HepG2 (cell line): ENCODE measurements around the gene C7orf57. TPM values are rescaled to one million over a fixed set of nuclear protein-coding genes. Genes with fewer than 3 reads are reported as not detected.

ENCODE experiments used
- DMAP1 ChIP-seq: IDR thresholded peaks from 2 replicates; pipeline ENCODE4 v1.6.1; 2016
- FOXK2 ChIP-seq: fragments of 450-650 bp; IDR thresholded peaks from 2 replicates; pipeline ENCODE4 v1.6.1; 2016
- FOXO4 ChIP-seq: sonication (generic); formaldehyde crosslinking; conservative IDR thresholded peaks from 2 replicates; pipeline ENCODE4 v1.8.1; 2023; ENCODE audit warnings: missing genetic modification reagents
- GATAD1 ChIP-seq: IDR thresholded peaks from 2 replicates; pipeline ENCODE4 v1.6.1; 2016; ENCODE audit warnings: missing genetic modification reagents, missing compliant biosample characterization
- GATAD2A ChIP-seq: IDR thresholded peaks from 2 replicates; pipeline ENCODE4 v1.6.1; 2016
- HMG20B ChIP-seq: conservative IDR thresholded peaks from 2 replicates; pipeline ENCODE4 v1.6.1; 2016; ENCODE audit warnings: missing genetic modification reagents, missing compliant biosample characterization
- KMT2A ChIP-seq: sonication (generic); formaldehyde crosslinking; IDR thresholded peaks from 2 replicates; pipeline ENCODE4 v1.4.0; 2020; ENCODE audit warnings: missing genetic modification reagents
- PITX1 ChIP-seq: sonication (generic); formaldehyde crosslinking; IDR thresholded peaks from 2 replicates; pipeline ENCODE4 v1.5.1; 2020; ENCODE audit warnings: mild to moderate bottlenecking, missing genetic modification reagents
- RAD51 ChIP-seq: fragments of 450-650 bp; IDR thresholded peaks from 2 replicates; pipeline ENCODE4 v1.6.1; 2016; ENCODE audit warnings: borderline replicate concordance
- RORA ChIP-seq: sonication (generic); formaldehyde crosslinking; IDR thresholded peaks from 2 replicates; pipeline ENCODE4 v1.5.0; 2020; ENCODE audit warnings: mild to moderate bottlenecking, missing genetic modification reagents, moderate library complexity
- U2AF2 ChIP-seq: fragments of 200-400 bp; formaldehyde crosslinking; IDR thresholded peaks from 2 replicates; pipeline ENCODE4 v1.6.1; 2017; ENCODE audit warnings: low read depth, mild to moderate bottlenecking, low read length
- ZNF224 ChIP-seq: sonication (generic); formaldehyde crosslinking; IDR thresholded peaks from 2 replicates; pipeline ENCODE4 v1.5.0; 2020; ENCODE audit warnings: mild to moderate bottlenecking, missing genetic modification reagents
- ZNF367 ChIP-seq: sonication (generic); formaldehyde crosslinking; IDR thresholded peaks from 2 replicates; pipeline ENCODE4 v1.4.0; 2020; ENCODE audit warnings: missing genetic modification reagents, borderline replicate concordance
- ZNF598 ChIP-seq: sonication (generic); formaldehyde crosslinking; IDR thresholded peaks from 2 replicates; pipeline ENCODE4 v1.5.1; 2020; ENCODE audit warnings: mild to moderate bottlenecking, missing genetic modification reagents, borderline replicate concordance
- ZNF776 ChIP-seq: sonication (generic); formaldehyde crosslinking; IDR thresholded peaks from 2 replicates; pipeline ENCODE4 v1.4.0; 2020; ENCODE audit warnings: mild to moderate bottlenecking, missing genetic modification reagents
- polyA plus RNA-seq, 8 experiments: library from polyadenylated mRNA; depleted of rRNA in 3 of 8; stranded (reverse) in 7 of 8; unstranded in 1 of 8; fragments of >200 nt; fragmentation: Illumina TruSeq in 4 of 8; extraction: Trizol in 4 of 8; gene quantifications; 2 replicates each; pipeline versions ENCODE4 v1.2.1 to v1.2.3, GENCODE V29; 2011 to 2016; ENCODE audit warnings: low read depth in 4 of 8, missing spikeins in 1 of 8, mixed read lengths in 1 of 8; ENCODE audit not compliant: insufficient read depth in 1 of 8
- total RNA-seq, 5 experiments: library from RNA; depleted of rRNA; stranded (reverse); fragments of >200 nt; fragmentation: Illumina TruSeq; extraction: Trizol; gene quantifications; 2 replicates each; pipeline ENCODE4 v1.2.3, GENCODE V29; 2016; ENCODE audit warnings: low read depth in 1 of 5
- TF ChIP-seq, protein P1 (sequence below), 2 experiments: fragments of 450-650 bp in 1 of 2; sonication (generic) in 1 of 2; formaldehyde crosslinking in 1 of 2; IDR thresholded peaks; 2 replicates each; pipeline versions ENCODE4 v1.6.1 to v1.8.0; 2016 to 2022; ENCODE audit warnings: antibody characterized with exemption in 1 of 2, mild to moderate bottlenecking in 1 of 2, missing genetic modification reagents in 1 of 2

The C7orf57 gene
- total and polyA plus RNA-seq, 2 of the 13 experiments (the other 11 are each of a cell fraction or from before 2014, with no cell fraction given) = not detected

- TF ChIP-seq FOXO4 (CRISPR knock-in tag) (no peak), ZNF776 (CRISPR knock-in tag) (no peak), FOXK2 (no peak), RORA (no peak), RAD51 (no peak), DMAP1 (CRISPR knock-in tag) (no peak), GATAD2A (CRISPR knock-in tag) (peak; percentile 47; the same call in 1 of the 2 replicates), GATAD1 (CRISPR knock-in tag) (peak; percentile 29; the same call in 1 of the 2 replicates), PITX1 (no peak), ZNF224 (CRISPR knock-in tag) (0 out of 2 replicates have a peak, but pooled peaks have one; percentile 51), HMG20B (no peak), U2AF2 (no peak), ZNF598 (CRISPR knock-in tag) (no peak), ZNF367 (no peak), KMT2A (CRISPR knock-in tag) (no peak)
- TF ChIP-seq, protein P1, sequence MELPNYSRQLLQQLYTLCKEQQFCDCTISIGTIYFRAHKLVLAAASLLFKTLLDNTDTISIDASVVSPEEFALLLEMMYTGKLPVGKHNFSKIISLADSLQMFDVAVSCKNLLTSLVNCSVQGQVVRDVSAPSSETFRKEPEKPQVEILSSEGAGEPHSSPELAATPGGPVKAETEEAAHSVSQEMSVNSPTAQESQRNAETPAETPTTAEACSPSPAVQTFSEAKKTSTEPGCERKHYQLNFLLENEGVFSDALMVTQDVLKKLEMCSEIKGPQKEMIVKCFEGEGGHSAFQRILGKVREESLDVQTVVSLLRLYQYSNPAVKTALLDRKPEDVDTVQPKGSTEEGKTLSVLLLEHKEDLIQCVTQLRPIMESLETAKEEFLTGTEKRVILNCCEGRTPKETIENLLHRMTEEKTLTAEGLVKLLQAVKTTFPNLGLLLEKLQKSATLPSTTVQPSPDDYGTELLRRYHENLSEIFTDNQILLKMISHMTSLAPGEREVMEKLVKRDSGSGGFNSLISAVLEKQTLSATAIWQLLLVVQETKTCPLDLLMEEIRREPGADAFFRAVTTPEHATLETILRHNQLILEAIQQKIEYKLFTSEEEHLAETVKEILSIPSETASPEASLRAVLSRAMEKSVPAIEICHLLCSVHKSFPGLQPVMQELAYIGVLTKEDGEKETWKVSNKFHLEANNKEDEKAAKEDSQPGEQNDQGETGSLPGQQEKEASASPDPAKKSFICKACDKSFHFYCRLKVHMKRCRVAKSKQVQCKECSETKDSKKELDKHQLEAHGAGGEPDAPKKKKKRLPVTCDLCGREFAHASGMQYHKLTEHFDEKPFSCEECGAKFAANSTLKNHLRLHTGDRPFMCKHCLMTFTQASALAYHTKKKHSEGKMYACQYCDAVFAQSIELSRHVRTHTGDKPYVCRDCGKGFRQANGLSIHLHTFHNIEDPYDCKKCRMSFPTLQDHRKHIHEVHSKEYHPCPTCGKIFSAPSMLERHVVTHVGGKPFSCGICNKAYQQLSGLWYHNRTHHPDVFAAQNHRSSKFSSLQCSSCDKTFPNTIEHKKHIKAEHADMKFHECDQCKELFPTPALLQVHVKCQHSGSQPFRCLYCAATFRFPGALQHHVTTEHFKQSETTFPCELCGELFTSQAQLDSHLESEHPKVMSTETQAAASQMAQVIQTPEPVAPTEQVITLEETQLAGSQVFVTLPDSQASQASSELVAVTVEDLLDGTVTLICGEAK (IDR thresholded peaks at IDR 0.05) = no peak
- TF ChIP-seq, protein P1 (CRISPR knock-in tag; IDR thresholded peaks at IDR 0.05) = no peak
Measured at GRCh38 chr7:48109848-48110663, 74.7 kb downstream of the C7orf57 start (continued).
